Neural progenitor cell (in vitro differentiated cells): ENCODE results near the gene REEP1. TPM values are rescaled to one million over a fixed set of nuclear protein-coding genes. Genes with fewer than 3 reads are reported as not detected.

ENCODE experiments used
- DNase-seq: peaks from one replicate; pipeline ENCODE4 v3.0.0-alpha.2; 2016; ENCODE audit warnings: low spot score
- H2AFZ ChIP-seq: fragments of 200-600 bp; sonication (generic); replicated peaks from 2 replicates; pipeline ENCODE4 v1.6.1; 2016; ENCODE audit warnings: antibody characterized with exemption
- H3F3A ChIP-seq: fragments of 200-600 bp; sonication (generic); 2 replicates; pipeline ENCODE4 v1.6.1; 2016; ENCODE audit warnings: antibody characterized with exemption, low read depth
- H3K27ac ChIP-seq: fragments of 200-600 bp; sonication (generic); 2 replicates; pipeline ENCODE4 v1.5.1; 2016; ENCODE audit warnings: mild to moderate bottlenecking
- H3K27me3 ChIP-seq: fragments of 200-600 bp; sonication (generic); 2 replicates; pipeline ENCODE4 v1.6.1; 2016; ENCODE audit warnings: mild to moderate bottlenecking, moderate library complexity
- H3K36me3 ChIP-seq: fragments of 200-600 bp; sonication (generic); 2 replicates; pipeline ENCODE4 v1.5.1; 2016
- H3K4me1 ChIP-seq: fragments of 200-600 bp; sonication (generic); 2 replicates; pipeline ENCODE4 v1.6.1; 2016; ENCODE audit warnings: mixed run types
- H3K4me2 ChIP-seq: fragments of 200-600 bp; sonication (generic); 2 replicates; pipeline ENCODE4 v1.6.1; 2016
- H3K4me3 ChIP-seq: fragments of 200-600 bp; sonication (generic); 2 replicates; pipeline ENCODE4 v1.5.1; 2016
- H3K79me2 ChIP-seq: fragments of 200-600 bp; sonication (generic); 2 replicates; pipeline ENCODE4 v1.6.1; 2016; ENCODE audit warnings: low read depth
- H3K9ac ChIP-seq: fragments of 200-600 bp; sonication (generic); 2 replicates; pipeline ENCODE4 v1.6.1; 2016
- H3K9me3 ChIP-seq: fragments of 200-600 bp; sonication (generic); 2 replicates; pipeline ENCODE4 v1.5.1; 2016; ENCODE audit warnings: low read depth
- H4K20me1 ChIP-seq: fragments of 200-600 bp; sonication (generic); 2 replicates; pipeline ENCODE4 v1.6.1; 2016; ENCODE audit warnings: low read depth
- H3K27ac Mint-ChIP-seq: 3 replicates; pipeline ENCODE4 v1.8.0; 2021; ENCODE audit warnings: mixed read lengths
- H3K27me3 Mint-ChIP-seq: 2 replicates; pipeline ENCODE4 v1.8.0; 2022; ENCODE audit warnings: low read depth, mild to moderate bottlenecking, inconsistent platforms, moderate library complexity, mixed read lengths; ENCODE audit not compliant: insufficient read depth
- H3K36me3 Mint-ChIP-seq: 3 replicates; pipeline ENCODE4 v1.8.0; 2021; ENCODE audit warnings: mixed read lengths
- H3K4me1 Mint-ChIP-seq: 3 replicates; pipeline ENCODE4 v1.8.0; 2021; ENCODE audit warnings: mixed read lengths
- H3K4me3 Mint-ChIP-seq: 3 replicates; pipeline ENCODE4 v1.8.0; 2021; ENCODE audit warnings: mild to moderate bottlenecking, moderate library complexity, mixed read lengths
- H3K9me3 Mint-ChIP-seq: 3 replicates; pipeline ENCODE4 v1.8.0; 2020; ENCODE audit warnings: mixed read lengths
- EZH2 ChIP-seq: fragments of 200-600 bp; sonication (generic); IDR thresholded peaks from 2 replicates; pipeline ENCODE4 v1.6.1; 2017; ENCODE audit warnings: antibody characterized with exemption, mild to moderate bottlenecking, moderate library complexity
- EZH2phosphoT487 ChIP-seq: fragments of 200-600 bp; sonication (generic); IDR thresholded peaks from 2 replicates; pipeline ENCODE4 v1.6.1; 2017; ENCODE audit warnings: antibody characterized with exemption
- total RNA-seq: library from RNA; depleted of rRNA; stranded (reverse); fragments of >200 nt; gene quantifications from 2 replicates; pipeline ENCODE4 v1.2.3, GENCODE V29; 2015; ENCODE audit warnings: low replicate concordance
- TF ChIP-seq, protein P1 (sequence below): fragments of 200-600 bp; sonication (generic); IDR thresholded peaks from 2 replicates; pipeline ENCODE4 v1.5.1; 2017; ENCODE audit warnings: antibody characterized with exemption, mild to moderate bottlenecking

The REEP1 gene
- total RNA-seq, 1 donor from 2014 or later: 0.88 TPM

DNA sequence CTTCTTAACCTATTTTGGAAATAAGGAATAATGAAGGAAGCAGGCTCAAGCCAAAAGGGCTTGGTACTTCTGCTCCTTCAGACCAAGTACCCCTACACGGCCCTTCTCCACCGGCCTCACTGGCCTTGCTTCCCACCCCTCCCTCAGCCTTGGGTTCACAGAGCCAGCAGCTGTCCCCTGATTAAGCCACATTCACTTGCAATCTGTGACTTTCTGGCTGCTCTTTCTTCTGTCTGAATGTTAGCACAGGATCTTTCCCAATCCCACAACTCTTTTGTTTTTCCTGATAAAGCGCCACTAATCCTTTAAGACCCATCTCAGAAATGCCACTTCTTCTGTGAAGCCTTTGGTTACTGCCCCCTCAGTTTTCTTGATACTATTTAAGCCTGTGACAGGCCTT is 52.4 kb downstream of the REEP1 start:
- peak overlapping the region; percentile 47 for H3K4me2 ChIP-seq
- peaks cover 31% of the 10 kb centered on the region for H3K4me1 ChIP-seq
- H3F3A ChIP-seq: peaks cover 13% of the 10 kb centered on the region
- peaks cover 14% of the 10 kb centered on the region for H4K20me1 ChIP-seq
- Mint-ChIP-seq H3K27me3 (peaks cover 4% of the 10 kb centered on the region), H3K4me3 (no peak overlapping the region), H3K4me1 (peaks cover 29% of the 10 kb centered on the region), H3K27ac (peak overlapping the region; percentile 81), H3K9me3 (no peaks in the 10 kb centered on the region), H3K36me3 (no peaks in the 10 kb centered on the region)
- peaks cover 36% of the 10 kb centered on the region for H3K27me3 ChIP-seq
- H3K27ac ChIP-seq: no peak overlapping the region
- TF ChIP-seq, protein P1, sequence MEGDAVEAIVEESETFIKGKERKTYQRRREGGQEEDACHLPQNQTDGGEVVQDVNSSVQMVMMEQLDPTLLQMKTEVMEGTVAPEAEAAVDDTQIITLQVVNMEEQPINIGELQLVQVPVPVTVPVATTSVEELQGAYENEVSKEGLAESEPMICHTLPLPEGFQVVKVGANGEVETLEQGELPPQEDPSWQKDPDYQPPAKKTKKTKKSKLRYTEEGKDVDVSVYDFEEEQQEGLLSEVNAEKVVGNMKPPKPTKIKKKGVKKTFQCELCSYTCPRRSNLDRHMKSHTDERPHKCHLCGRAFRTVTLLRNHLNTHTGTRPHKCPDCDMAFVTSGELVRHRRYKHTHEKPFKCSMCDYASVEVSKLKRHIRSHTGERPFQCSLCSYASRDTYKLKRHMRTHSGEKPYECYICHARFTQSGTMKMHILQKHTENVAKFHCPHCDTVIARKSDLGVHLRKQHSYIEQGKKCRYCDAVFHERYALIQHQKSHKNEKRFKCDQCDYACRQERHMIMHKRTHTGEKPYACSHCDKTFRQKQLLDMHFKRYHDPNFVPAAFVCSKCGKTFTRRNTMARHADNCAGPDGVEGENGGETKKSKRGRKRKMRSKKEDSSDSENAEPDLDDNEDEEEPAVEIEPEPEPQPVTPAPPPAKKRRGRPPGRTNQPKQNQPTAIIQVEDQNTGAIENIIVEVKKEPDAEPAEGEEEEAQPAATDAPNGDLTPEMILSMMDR: no peak
- TF ChIP-seq EZH2phosphoT487 (peak; percentile 89), EZH2 (no peak)
- H3K9ac ChIP-seq: no peak overlapping the region
- H2AFZ ChIP-seq: no peak overlapping the region
- DNase-seq: peak; percentile 85
- no peak overlapping the region for H3K4me3 ChIP-seq
- H3K36me3 ChIP-seq: no peaks in the 10 kb centered on the region
- no peaks in the 10 kb centered on the region for H3K9me3 ChIP-seq
- no peaks in the 10 kb centered on the region for H3K79me2 ChIP-seq

DNA sequence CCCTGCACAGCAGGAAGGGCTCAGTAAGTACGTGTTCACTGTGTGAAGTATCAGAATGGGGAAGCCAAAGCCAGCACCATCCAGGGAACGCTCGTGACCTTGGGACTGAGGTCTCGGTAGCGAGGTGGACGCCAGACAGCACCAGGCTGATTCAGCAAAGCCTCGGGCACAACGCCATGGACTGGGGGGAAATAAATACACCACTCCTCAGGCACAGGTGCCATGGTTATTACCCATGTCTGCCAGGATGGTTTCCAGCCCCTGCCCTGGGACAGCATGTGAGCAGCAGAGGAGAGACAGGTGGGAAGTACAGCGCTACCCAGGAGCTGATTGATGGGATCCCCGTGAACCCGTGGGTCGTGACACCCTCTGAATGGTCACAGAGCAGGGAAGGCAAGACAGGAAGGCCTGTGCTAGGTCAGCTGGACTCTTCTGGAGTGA is 53.0 kb downstream of the REEP1 start:
- Histone ChIP-seq H3K9me3 (no peaks in the 10 kb centered on the region), H3K4me3 (no peak overlapping the region), H2AFZ (no peak overlapping the region), H3F3A (peaks cover 13% of the 10 kb centered on the region), H3K79me2 (no peaks in the 10 kb centered on the region), H3K36me3 (no peaks in the 10 kb centered on the region), H3K4me2 (peak overlapping the region; percentile 47), H3K4me1 (peaks cover 31% of the 10 kb centered on the region), H3K27ac (no peak overlapping the region), H3K9ac (no peak overlapping the region), H3K27me3 (peaks cover 36% of the 10 kb centered on the region), H4K20me1 (peaks cover 14% of the 10 kb centered on the region)
- no peaks in the 10 kb centered on the region for H3K9me3 Mint-ChIP-seq
- no peak overlapping the region for H3K4me3 Mint-ChIP-seq
- TF ChIP-seq EZH2phosphoT487: no peak
- TF ChIP-seq, protein P1: no peak
- TF ChIP-seq EZH2: no peak
- peaks cover 6% of the 10 kb centered on the region for H3K27me3 Mint-ChIP-seq
- peak overlapping the region; percentile 85 for H3K27ac Mint-ChIP-seq
- peaks cover 31% of the 10 kb centered on the region for H3K4me1 Mint-ChIP-seq
- DNase-seq: no peak
- no peaks in the 10 kb centered on the region for H3K36me3 Mint-ChIP-seq

DNA sequence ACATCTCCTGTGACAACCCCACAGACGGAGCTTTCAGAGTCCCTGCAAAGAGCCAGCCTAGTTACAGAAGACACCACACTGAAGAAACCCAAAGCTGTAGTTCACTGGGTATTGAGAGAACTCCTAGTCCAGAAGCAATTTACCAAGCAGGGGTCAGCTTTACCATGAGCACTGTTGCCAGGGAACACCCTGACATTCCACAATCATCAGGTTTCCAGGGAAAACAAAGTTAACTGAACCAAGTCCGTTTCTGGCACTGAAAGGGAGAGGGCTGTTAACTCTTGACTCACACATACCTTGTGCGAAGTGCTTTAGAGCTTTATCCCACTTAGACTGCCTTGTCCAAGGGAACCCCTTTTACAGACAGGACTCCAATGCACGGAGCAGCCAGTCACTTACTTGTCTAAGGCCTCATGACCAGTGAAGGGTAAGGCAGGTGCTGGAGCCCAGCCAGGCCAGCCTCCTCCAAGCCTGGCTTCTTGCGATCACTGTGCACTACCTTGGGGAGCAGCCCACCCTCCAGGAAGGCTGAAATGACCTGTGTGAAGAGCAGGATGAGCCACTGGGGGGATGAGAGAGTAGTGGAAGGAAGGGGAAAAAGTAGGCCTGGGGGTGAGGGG is 53.9 kb downstream of the REEP1 start:
- no peaks in the 10 kb centered on the region for H3K79me2 ChIP-seq
- H3K9ac ChIP-seq: no peak overlapping the region
- no peaks in the 10 kb centered on the region for H3K9me3 ChIP-seq
- H4K20me1 ChIP-seq: peaks cover 14% of the 10 kb centered on the region
- Mint-ChIP-seq H3K36me3 (no peaks in the 10 kb centered on the region), H3K4me1 (peaks cover 31% of the 10 kb centered on the region), H3K9me3 (no peaks in the 10 kb centered on the region), H3K27ac (peak overlapping the region; percentile 1), H3K4me3 (no peak overlapping the region), H3K27me3 (peaks cover 6% of the 10 kb centered on the region)
- peaks cover 31% of the 10 kb centered on the region for H3K4me1 ChIP-seq
- no peak overlapping the region for H3K4me3 ChIP-seq
- TF ChIP-seq, protein P1: no peak
- no peak for TF ChIP-seq EZH2phosphoT487
- no peak for TF ChIP-seq EZH2
- H3F3A ChIP-seq: peaks cover 13% of the 10 kb centered on the region
- no peak overlapping the region for H3K4me2 ChIP-seq
- no peak for DNase-seq
- peaks cover 36% of the 10 kb centered on the region for H3K27me3 ChIP-seq
- H2AFZ ChIP-seq: no peak overlapping the region
- H3K27ac ChIP-seq: no peak overlapping the region
- H3K36me3 ChIP-seq: no peaks in the 10 kb centered on the region
